Spinal cord (tissue), 10 donors: ENCODE results near the gene LMCD1. TPM values are rescaled to one million over a fixed set of nuclear protein-coding genes. Genes with fewer than 3 reads are reported as not detected.
"Not testable (repeated sequence)": the region's sequence is repeated elsewhere in the genome, so short reads cannot be mapped to it uniquely, and the experiment has no call there.

ENCODE experiments used
- DNase-seq, 6 donors: peaks; one replicate each; pipeline versions ENCODE4 v3.0.0 to v3.0.0-alpha.2; 2013 to 2015; ENCODE audit warnings: low spot score in 6 of 6, low read depth in 4 of 6
- H3K27ac ChIP-seq: one replicate; pipeline ENCODE4 v1.5.1; 2013; ENCODE audit warnings: low read depth, low read length, control low read depth
- H3K27me3 ChIP-seq: one replicate; pipeline ENCODE4 v1.6.1; 2013; ENCODE audit warnings: low read length; ENCODE audit not compliant: control insufficient read depth, insufficient read depth
- H3K36me3 ChIP-seq: one replicate; pipeline ENCODE4 v1.6.1; 2013; ENCODE audit warnings: low read length; ENCODE audit not compliant: control insufficient read depth, insufficient read depth
- H3K4me1 ChIP-seq: one replicate; pipeline ENCODE4 v1.6.1; 2013; ENCODE audit warnings: low read length; ENCODE audit not compliant: control insufficient read depth, insufficient read depth
- H3K4me3 ChIP-seq: one replicate; pipeline ENCODE4 v1.5.1; 2013; ENCODE audit warnings: low read depth, low read length, control low read depth
- H3K9me3 ChIP-seq: one replicate; pipeline ENCODE4 v1.6.1; 2013; ENCODE audit warnings: low read length; ENCODE audit not compliant: control insufficient read depth, insufficient read depth
- WGBS: methylation state at CpG from one replicate; pipeline ENCODE4 v1.1.5; 2013; ENCODE audit warnings: missing lambda C conversion rate; ENCODE audit not compliant: insufficient coverage; 5-methylcytosine and 5-hydroxymethylcytosine counted together
- polyA plus RNA-seq, 2 donors: library from polyadenylated mRNA; unstranded; fragments of 120-200 nt; gene quantifications; one replicate each; pipeline ENCODE4 v1.2.1, GENCODE V29; 2013; ENCODE audit not compliant: insufficient read length in 2 of 2
- total RNA-seq, 2 donors: library from RNA; depleted of rRNA in 1 of 2; stranded (reverse); fragments of 120-200 nt in 1 of 2; fragments of >200 nt in 1 of 2; gene quantifications; one replicate each; pipeline versions ENCODE4 v1.2.3 to v1.2.4, GENCODE V29; 2013 to 2014
- donor health status: healthy.

The LMCD1 gene
- total and polyA plus RNA-seq, 4 donors = 12.5 to 22.9 (median 17.1) TPM

GRCh38 chr3:8574040-8574669, 72.5 kb downstream of the LMCD1 start:
- H3K9me3 ChIP-seq = no peaks in the 10 kb centered on the region
- peaks cover 6% of the 10 kb centered on the region for H3K36me3 ChIP-seq
- H3K4me3 ChIP-seq = no peak overlapping the region
- H3K4me1 ChIP-seq = no peaks in the 10 kb centered on the region
- no peak for DNase-seq
- no peak overlapping the region for H3K27ac ChIP-seq
- H3K27me3 ChIP-seq = no peaks in the 10 kb centered on the region
- WGBS = 90% methylated on average over 1 of the region's 2 CpGs

- WGBS = 76% methylated on average over 4 of the region's 5 CpGs
- DNase-seq = no peak
- H3K27ac ChIP-seq = no peak overlapping the region
Observed at GRCh38 chr3:8574670-8575322, 73.2 kb downstream of the LMCD1 start.

GRCh38 chr3:8575364-8576104, 73.9 kb downstream of the LMCD1 start:
- Histone ChIP-seq H3K4me1 (no peaks in the 10 kb centered on the region), H3K27me3 (no peaks in the 10 kb centered on the region), H3K27ac (no peak overlapping the region), H3K9me3 (no peaks in the 10 kb centered on the region), H3K4me3 (no peak overlapping the region), H3K36me3 (no peaks in the 10 kb centered on the region)
- 76% methylated on average over 2 of the region's 5 CpGs for WGBS
- DNase-seq = no peak

More at GRCh38 chr3:8574670-8575322, 73.2 kb downstream of the LMCD1 start:
- H3K36me3 ChIP-seq = peaks cover 3% of the 10 kb centered on the region
- H3K4me1 ChIP-seq = no peaks in the 10 kb centered on the region
- no peak overlapping the region for H3K4me3 ChIP-seq
- H3K9me3 ChIP-seq = no peaks in the 10 kb centered on the region
- no peaks in the 10 kb centered on the region for H3K27me3 ChIP-seq

GRCh38 chr3:8576436-8576835, 74.8 kb downstream of the LMCD1 start:
- 94% methylated on average over 5 of the region's 6 CpGs for whole genome bisulfite sequencing
- H3K4me3 ChIP-seq = no peak overlapping the region
- H3K36me3 ChIP-seq = no peaks in the 10 kb centered on the region
- no peaks in the 10 kb centered on the region for H3K27me3 ChIP-seq
- no peaks in the 10 kb centered on the region for H3K4me1 ChIP-seq
- DNase-seq = no peak
- H3K9me3 ChIP-seq = no peaks in the 10 kb centered on the region
- no peak overlapping the region for H3K27ac ChIP-seq

- H3K36me3 ChIP-seq = no peaks in the 10 kb centered on the region
- H3K9me3 ChIP-seq = no peaks in the 10 kb centered on the region
- H3K4me3 ChIP-seq = no peak overlapping the region
- no peak for DNase-seq
- no peaks in the 10 kb centered on the region for H3K27me3 ChIP-seq
- no peaks in the 10 kb centered on the region for H3K4me1 ChIP-seq
- 94% methylated on average over 3 of the region's 5 CpGs for WGBS
- H3K27ac ChIP-seq = no peak overlapping the region
Observed at GRCh38 chr3:8576841-8577571, 75.4 kb downstream of the LMCD1 start.

GRCh38 chr3:8578282-8578681, 76.7 kb downstream of the LMCD1 start:
- Histone ChIP-seq H3K27ac (no peak overlapping the region), H3K4me3 (no peak overlapping the region), H3K36me3 (no peaks in the 10 kb centered on the region), H3K27me3 (no peaks in the 10 kb centered on the region), H3K9me3 (no peaks in the 10 kb centered on the region), H3K4me1 (no peaks in the 10 kb centered on the region)
- WGBS = 88% methylated on average over 3 of the region's 4 CpGs
- no peak for DNase-seq

GRCh38 chr3:8579096-8579495, 77.5 kb downstream of the LMCD1 start:
- no peaks in the 10 kb centered on the region for H3K9me3 ChIP-seq
- H3K36me3 ChIP-seq = no peaks in the 10 kb centered on the region
- H3K27me3 ChIP-seq = no peaks in the 10 kb centered on the region
- H3K4me1 ChIP-seq = no peaks in the 10 kb centered on the region
- no peak overlapping the region for H3K27ac ChIP-seq
- DNase-seq = no peak
- 100% methylated on average over 1 of the region's 5 CpGs for WGBS
- no peak overlapping the region for H3K4me3 ChIP-seq

- H3K9me3 ChIP-seq = no peaks in the 10 kb centered on the region
- no peak overlapping the region for H3K4me3 ChIP-seq
- no peak for DNase-seq
- no peaks in the 10 kb centered on the region for H3K36me3 ChIP-seq
- H3K27ac ChIP-seq = no peak overlapping the region
- H3K27me3 ChIP-seq = no peaks in the 10 kb centered on the region
- H3K4me1 ChIP-seq = no peaks in the 10 kb centered on the region
- WGBS = 89% methylated on average over 5 of the region's 5 CpGs
Observed at GRCh38 chr3:8579943-8580342, 78.3 kb downstream of the LMCD1 start.

GRCh38 chr3:8580434-8580833, 78.8 kb downstream of the LMCD1 start:
- H3K27me3 ChIP-seq, DNase-seq, H3K36me3 ChIP-seq, H3K4me1 ChIP-seq, H3K27ac ChIP-seq, H3K9me3 ChIP-seq, H3K4me3 ChIP-seq: not testable (repeated sequence)
- WGBS = 88% methylated on average over 2 of the region's 5 CpGs
